GM12874 (cell line): ENCODE data around the gene HEPACAM2.

ENCODE experiments used
- CTCF ChIP-seq: IDR thresholded peaks from 2 replicates; pipeline ENCODE4 v1.5.1; 2011; ENCODE audit warnings: low read depth, mild to moderate bottlenecking, control low read depth, low read length, moderate library complexity; ENCODE audit not compliant: insufficient read depth

Gene HEPACAM2

DNA sequence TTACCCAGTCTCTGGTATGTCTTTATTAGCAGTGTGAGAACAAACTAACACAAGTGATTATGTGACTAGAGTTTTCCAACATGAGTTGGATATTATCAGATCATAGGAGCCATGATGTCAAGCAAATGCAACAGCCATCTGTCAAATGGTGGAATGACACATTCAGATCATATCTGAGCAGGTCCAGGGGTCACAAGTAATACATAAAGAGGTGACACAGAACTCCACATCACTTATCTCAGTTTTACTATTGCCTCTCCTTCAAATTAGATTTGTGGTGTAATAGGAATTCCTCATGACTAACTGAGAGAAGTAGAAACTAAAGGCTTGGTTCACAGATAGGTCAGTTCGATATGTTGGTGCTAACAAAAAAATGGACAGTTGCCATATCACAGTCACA lies 65.9 kb downstream of the HEPACAM2 start:
- TF ChIP-seq CTCF = no peak

DNA sequence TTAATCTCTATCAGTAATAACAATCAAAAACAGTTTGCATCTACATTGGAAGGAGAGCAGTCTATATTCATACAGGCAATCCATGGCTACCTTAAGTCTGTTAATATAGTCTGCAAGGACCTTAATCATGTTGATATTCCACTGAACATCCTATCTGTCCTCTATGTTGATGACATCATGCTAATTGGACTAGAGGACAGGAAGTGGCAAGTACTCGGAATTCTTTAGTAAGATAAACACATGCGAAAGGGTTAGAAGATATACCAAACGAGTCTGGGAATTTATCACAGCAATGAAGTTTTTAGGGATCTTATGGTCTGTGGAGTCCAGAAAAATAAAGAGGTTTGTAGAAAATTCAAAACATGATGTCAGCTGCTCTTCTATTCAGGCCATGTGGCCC lies 66.8 kb downstream of the HEPACAM2 start:
- TF ChIP-seq CTCF = no peak

DNA sequence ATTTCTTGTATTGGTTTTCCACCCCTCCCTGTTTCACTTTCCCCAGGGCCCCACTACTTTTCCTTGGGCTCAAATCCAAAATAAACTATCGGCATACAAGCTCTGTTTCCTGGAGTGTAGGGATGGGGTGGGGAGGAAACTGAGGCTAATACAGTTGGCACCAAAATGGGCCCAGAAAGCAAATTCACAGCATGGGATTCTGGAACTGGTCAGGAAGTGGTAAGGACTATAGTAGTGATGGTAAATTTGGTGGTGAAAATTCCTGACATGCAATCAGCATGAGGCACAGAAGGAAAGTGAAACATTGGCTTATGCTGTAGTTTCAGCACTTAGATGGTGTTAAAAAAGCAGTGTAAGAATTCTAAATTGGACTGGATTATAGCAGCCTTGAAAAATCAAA lies 69.4 kb downstream of the HEPACAM2 start:
- no peak for TF ChIP-seq CTCF

DNA sequence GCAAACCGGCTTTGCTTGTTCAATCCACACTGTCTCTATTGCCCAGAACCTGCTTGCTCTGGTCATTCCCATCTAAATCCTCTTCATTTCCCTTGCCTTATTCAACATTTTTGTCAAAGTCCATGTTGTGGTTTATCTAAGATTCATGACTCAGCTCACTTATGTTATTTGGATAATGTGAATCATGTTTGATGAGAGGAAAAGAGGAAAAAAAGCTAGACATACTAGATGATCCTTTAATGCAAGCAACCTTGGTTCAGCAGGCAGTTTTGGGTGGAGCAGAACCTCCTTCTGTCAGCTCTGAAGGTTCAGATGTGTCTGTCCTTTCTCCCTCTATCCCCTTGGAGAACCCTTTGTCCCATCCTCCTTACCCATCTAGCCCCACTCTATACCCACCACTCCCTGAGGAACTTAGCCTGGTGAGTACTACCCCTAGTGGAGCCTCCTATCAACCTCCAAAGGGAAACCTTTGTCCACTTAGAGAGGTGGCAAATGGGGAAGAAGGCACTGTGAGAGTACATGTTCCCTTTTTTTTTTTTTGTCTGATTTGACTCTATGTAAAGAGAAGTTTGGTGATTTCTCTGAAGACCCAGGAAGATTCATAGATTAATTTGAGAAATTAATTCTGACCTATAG lies 76.0 kb downstream of the HEPACAM2 start:
- TF ChIP-seq CTCF = no peak

DNA sequence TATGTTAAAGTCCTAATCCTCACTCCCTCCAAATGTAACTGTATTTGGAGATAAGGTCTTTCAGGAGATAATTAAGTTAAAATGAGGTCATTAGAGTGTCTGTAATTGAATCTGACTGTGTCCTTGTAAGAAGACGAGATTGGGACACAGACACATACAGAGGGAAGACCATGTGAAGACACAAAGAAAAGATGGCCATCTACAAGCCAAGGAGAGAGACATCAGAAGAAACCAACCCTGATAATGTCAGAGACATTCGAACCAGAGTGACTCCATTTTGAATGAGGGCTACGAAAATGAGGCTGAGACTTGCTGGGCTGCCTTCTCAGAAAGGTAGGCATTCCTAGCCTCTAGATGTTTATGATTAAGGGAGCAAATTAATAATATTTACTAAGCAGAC lies 77.5 kb downstream of the HEPACAM2 start:
- TF ChIP-seq CTCF = no peak

- TF ChIP-seq CTCF = no peak
Observed at GRCh38 chr7:93148144-93148543, 78.1 kb downstream of the HEPACAM2 start, which contains the start of gene SAMD9L. Gene SAMD9L, minus strand, starts transcription at chr7:93148385. Its CDS starts 12,414 bp downstream, at chr7:93135971.

GRCh38 chr7:93147363-93147762 lies 78.9 kb downstream of the HEPACAM2 start:
- no peak for TF ChIP-seq CTCF
